ENCODE results near the gene EPB41L4A.

EPB41L4A gene

DNA sequence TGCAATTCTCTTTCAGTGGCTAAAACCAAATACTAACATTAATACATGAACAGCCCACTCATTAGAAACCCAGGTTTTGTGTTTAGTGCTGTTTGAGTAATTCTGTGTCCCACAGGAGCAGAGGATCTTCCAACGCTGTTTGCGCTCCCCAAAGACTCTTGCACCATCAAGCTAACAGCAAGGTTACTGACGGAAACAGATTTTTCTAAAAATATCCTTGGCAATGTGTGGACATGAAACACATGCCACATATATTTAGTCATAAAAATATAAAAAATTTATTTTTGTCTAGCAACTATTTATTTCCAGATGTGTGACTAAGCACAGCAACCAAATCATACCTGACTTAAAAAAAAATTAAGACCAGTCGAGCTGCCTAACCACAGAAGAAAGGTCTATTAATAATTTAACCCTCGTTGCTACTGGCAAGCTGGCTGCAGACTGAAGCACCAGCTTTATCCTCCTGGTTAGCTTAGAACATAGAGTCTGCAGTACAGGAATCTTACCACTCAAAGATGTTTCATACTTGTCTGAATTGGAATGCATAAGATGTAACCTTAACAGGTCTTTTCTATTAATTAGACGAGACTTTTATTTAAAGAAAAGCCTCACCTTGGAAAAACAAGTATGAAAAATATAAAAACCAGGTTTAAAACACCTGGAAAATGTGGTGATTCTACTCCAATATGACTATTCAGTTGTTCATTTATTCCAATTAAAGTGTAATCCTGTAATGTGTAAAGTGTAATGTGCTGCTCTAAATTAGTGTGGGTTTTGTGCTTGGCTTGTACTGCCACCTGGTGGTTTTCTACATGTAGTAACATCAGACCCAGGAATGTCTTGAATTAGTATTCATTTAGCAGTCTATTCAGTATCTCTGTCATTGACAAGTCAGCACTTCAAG lies 272.5 kb downstream of the EPB41L4A start:
- DNase-seq = peak; percentile 36

GRCh38 chr5:112143690-112144089 lies 275.4 kb downstream of the EPB41L4A start:
- no peak for DNase-seq

DNA sequence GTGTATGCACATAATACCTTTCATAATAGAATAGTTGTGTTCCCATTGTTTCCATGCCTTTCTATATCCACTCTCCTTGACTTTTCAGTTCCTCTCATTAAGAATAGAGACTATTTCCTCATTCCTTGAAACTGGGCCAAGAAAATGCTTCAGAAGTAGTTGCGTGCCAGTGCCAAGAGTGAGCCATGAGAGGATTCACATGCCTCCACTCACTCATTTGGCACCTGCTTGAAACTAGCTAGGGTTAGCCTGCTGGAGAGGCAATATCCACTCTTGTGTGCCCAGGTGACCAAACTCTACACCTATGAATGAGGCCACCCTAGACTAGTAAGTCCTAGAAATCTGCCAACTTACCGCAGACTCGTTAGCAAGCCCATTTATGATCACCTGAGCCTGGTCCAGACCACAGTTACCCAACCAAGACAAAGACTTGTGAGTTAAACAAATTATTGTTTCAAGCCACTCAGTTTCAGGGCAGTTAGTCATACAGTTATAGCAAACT lies 276.3 kb downstream of the EPB41L4A start:
- no peak for DNase-seq

- no peak for DNase-seq
Observed at GRCh38 chr5:112141582-112141981, 277.5 kb downstream of the EPB41L4A start.

DNA sequence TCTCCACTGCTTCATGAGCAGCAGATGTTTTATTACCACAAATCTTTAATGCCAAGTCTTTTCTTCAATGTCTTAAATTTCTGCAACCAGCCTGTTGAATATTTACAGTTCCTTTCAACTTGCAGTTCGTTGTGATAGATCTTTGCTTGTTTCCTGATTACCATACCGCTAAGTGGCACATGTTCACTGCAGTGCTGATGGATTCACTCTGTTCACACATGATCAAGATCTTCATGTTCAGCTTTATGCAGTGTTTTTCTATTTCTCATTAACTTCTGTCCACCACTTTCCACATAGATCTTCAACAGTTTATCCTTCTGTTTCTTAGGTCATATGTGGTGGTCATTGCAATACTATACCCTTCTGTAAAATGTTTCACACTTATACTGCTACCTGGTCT lies 280.6 kb downstream of the EPB41L4A start:
- DNase-seq = no peak

DNA sequence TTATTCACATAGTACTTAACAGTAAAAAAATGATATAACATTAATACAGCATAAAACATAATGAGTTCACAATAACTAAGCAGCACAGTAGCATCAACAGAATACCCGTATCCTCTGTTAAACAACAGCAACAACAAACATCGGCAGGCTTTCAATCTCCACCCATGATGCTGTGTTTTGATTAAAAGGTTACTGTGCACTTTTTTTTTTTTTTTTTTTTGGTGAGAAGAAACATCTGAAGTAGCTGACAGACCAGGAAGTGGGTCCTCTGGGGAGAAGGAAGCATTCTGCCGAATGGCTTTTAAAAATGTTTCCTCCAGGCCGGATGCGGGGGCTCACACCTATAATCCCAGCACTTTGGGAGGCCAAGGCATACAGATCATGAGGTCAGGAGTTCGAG lies 282.3 kb downstream of the EPB41L4A start:
- no peak for DNase-seq

GRCh38 chr5:112127861-112128260 lies 291.2 kb downstream of the EPB41L4A start:
- DNase-seq = no peak

DNA sequence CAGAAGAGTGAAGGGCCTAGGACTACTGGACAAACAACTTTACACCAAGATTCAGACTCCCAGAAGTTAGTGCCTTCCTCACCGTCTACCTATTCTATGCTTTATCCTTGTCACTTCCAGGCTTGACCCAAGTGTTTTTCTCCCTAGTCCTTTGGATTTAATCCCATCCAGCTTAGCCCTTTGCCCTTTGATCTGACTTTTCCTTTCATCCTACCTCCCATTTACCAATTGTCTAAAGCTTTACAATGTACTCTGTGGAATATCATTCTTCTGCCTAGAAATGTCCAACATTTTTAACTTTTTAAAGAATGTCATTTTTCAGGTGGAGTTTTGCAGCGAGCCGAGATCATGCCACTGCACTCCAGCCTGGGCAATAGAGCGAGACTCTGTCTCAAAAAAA lies 292.1 kb downstream of the EPB41L4A start:
- no peak for DNase-seq

- no peak for DNase-seq
Observed at GRCh38 chr5:112125903-112126302, 293.2 kb downstream of the EPB41L4A start.

GRCh38 chr5:112124788-112125187 lies 294.3 kb downstream of the EPB41L4A start:
- no peak for DNase-seq

DNA sequence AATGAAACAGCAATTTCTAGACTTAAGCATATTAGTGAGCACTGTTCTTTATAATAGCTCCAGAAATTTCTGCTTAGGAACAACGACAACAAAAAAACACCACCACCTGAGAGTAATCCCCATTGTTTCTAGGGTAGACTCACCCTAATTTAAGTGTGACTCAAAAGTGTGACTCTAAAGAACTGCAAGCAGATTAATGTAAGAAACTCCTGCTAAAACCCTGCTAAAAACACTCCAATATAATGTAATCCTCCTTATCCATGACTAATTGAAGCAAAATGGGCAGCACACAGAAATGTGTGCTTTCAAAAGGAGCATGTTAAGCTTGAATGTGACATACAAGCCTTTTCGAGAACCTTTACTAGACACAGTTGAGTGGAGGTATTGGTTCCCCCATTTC lies 296.0 kb downstream of the EPB41L4A start:
- DNase-seq = no peak

- no peak for DNase-seq
Observed at GRCh38 chr5:112122353-112122752, 296.7 kb downstream of the EPB41L4A start.

GRCh38 chr5:112121258-112121657 lies 297.8 kb downstream of the EPB41L4A start:
- no peak for DNase-seq

DNA sequence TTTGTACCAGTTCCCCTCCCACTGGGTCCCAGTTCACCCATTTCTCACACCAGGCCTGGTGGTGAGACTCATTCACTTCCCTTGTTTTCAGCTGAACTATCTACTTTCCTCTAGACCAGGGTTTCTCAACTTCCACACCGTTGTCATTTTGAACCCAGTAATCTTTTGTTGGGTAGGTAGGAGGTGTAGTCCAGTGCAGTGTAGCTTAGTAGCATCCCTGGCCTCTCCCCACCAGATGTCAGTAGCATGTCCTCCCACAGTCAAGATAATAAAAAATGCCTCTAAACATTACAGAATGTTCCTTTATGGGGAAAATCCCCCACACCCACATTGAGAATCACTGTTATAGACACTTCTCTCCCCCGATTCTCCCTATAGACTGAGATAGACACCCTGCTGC lies 299.1 kb downstream of the EPB41L4A start:
- no peak for DNase-seq

- no peak for DNase-seq
Observed at GRCh38 chr5:112119508-112119907, 299.6 kb downstream of the EPB41L4A start.

DNA sequence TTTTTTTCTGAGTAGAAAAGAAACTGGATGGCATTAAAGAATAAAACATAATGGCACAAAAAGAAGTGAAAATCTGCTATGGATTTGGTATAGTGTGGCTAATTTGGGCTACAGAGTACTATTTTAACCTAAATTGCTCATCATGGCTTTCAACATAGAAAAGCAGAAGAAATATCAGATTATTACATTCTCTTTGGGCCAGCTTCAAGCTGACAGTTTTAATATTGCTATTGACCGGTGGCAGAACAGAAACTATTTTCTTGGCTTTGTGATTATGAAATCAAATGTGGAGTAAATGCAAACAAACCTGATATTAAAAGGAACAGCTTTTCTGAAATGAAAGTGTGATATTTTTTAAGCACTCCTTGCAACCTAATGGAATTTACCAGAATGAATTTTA lies 301.5 kb downstream of the EPB41L4A start:
- DNase-seq = no peak

DNA sequence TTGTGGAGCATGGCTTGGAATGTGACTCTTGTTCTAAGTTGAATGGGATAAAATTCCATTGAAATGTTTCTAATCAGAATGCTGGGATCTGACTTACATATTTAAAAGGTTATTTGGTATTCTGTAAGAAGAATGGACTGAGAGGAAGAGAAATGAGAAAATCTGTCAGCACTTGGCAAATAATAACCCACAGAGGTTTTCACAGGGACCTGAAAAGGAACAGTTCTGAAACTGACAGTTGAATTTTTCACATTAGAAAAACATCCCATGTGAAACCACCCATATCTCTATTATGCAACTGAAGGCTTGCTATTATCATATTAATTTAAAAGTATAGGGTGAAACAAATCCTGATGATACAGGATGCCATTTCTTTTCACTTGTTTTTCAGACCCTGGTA lies 302.7 kb downstream of the EPB41L4A start:
- no peak for DNase-seq

DNA sequence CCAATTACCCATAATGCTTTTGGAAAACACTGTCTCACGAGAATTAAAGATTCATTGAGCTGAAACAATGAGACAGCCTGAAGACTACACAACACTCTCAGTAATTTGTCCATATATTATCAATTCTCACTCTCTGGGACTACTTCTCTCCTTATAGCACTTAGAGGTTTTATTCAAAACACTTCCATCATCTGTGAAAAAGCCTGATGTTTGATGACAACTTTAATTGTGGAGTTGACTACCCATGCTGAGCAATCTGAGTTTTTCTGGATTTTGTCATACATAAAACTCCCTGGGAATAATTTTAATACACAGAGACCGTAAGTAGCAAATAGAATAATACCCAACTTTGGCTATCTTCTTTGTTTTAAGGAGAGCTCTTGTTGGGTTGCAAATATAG lies 305.5 kb downstream of the EPB41L4A start:
- no peak for DNase-seq
